T-helper 2 cell treated with Interferon-gamma antibody and Interleukin-4, amounts not matched to agents 5 μg/mL and 100 μg/mL, for 36 hours (primary cell): Measurements from ENCODE around the gene CHEK2.

Experiments
- DNase-seq: peaks from one replicate; pipeline ENCODE4 v3.0.0; 2021; ENCODE audit warnings: low spot score
- H3K27ac Mint-ChIP-seq: one replicate; pipeline ENCODE4 v1.8.0; 2021; ENCODE audit warnings: mild to moderate bottlenecking, mixed read lengths
- H3K27me3 Mint-ChIP-seq: one replicate; pipeline ENCODE4 v1.8.0; 2021; ENCODE audit warnings: low read depth, mixed read lengths
- H3K36me3 Mint-ChIP-seq: one replicate; pipeline ENCODE4 v1.8.0; 2021; ENCODE audit warnings: low read depth, mixed read lengths
- H3K4me1 Mint-ChIP-seq: one replicate; pipeline ENCODE4 v1.8.0; 2021; ENCODE audit warnings: low read depth, mixed read lengths
- H3K4me3 Mint-ChIP-seq: one replicate; pipeline ENCODE4 v1.8.0; 2022; ENCODE audit warnings: mild to moderate bottlenecking, moderate library complexity, mixed read lengths
- H3K9me3 Mint-ChIP-seq: one replicate; pipeline ENCODE4 v1.8.0; 2021; ENCODE audit warnings: mixed read lengths

Gene CHEK2

GRCh38 chr22:28656181-28656580 lies 85.4 kb downstream of the CHEK2 start:
- Mint-ChIP-seq H3K4me3 (no peak overlapping the region), H3K4me1 (no peaks in the 10 kb centered on the region), H3K36me3 (no peaks in the 10 kb centered on the region), H3K27me3 (peaks cover 60% of the 10 kb centered on the region), H3K27ac (no peak overlapping the region), H3K9me3 (no peaks in the 10 kb centered on the region)
- no peak for DNase-seq

GRCh38 chr22:28650463-28650862 lies 91.2 kb downstream of the CHEK2 start:
- H3K36me3 Mint-ChIP-seq = no peaks in the 10 kb centered on the region
- H3K4me3 Mint-ChIP-seq = no peak overlapping the region
- H3K4me1 Mint-ChIP-seq = no peaks in the 10 kb centered on the region
- peaks cover 62% of the 10 kb centered on the region for H3K27me3 Mint-ChIP-seq
- no peaks in the 10 kb centered on the region for H3K9me3 Mint-ChIP-seq
- no peak overlapping the region for H3K27ac Mint-ChIP-seq
- DNase-seq = no peak

GRCh38 chr22:28648792-28649191 lies 92.8 kb downstream of the CHEK2 start:
- Mint-ChIP-seq H3K9me3 (no peaks in the 10 kb centered on the region), H3K27ac (no peak overlapping the region), H3K4me1 (no peaks in the 10 kb centered on the region), H3K27me3 (peaks cover 57% of the 10 kb centered on the region), H3K36me3 (no peaks in the 10 kb centered on the region), H3K4me3 (no peak overlapping the region)
- no peak for DNase-seq

- Mint-ChIP-seq H3K36me3 (no peaks in the 10 kb centered on the region), H3K27ac (no peak overlapping the region), H3K4me3 (no peak overlapping the region), H3K4me1 (no peaks in the 10 kb centered on the region), H3K9me3 (no peaks in the 10 kb centered on the region), H3K27me3 (peaks cover 53% of the 10 kb centered on the region)
- DNase-seq = no peak
Measured at GRCh38 chr22:28647216-28647615, 94.4 kb downstream of the CHEK2 start.

DNA sequence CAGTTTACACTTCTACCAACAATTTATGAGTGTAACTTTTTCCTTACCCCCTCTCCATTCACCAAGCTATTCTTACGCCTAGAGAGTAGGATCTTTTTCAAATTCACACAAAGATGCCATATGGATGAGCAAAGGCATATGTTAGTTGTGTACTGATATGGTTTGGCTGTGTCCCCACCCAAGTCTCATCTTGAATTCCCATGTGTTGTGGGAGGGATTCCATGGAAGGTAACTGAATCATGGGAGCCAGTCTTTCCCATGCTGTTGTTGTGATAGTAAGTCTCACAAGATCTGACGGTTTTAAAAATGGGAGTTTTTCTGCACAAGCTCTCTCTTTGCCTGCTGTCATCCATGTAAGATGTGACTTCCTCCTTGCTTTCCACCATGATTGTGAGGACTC lies 102.3 kb downstream of the CHEK2 start:
- Mint-ChIP-seq H3K27me3 (peaks cover 43% of the 10 kb centered on the region), H3K27ac (no peak overlapping the region), H3K4me3 (no peak overlapping the region), H3K4me1 (no peaks in the 10 kb centered on the region), H3K9me3 (no peaks in the 10 kb centered on the region), H3K36me3 (no peaks in the 10 kb centered on the region)
- no peak for DNase-seq
